Cerebellar cortex (tissue), 1 donor: ENCODE data around the gene MYO10.
"Not testable (repeated sequence)": the region's sequence is repeated elsewhere in the genome, so short reads cannot be mapped to it uniquely, and the experiment has no call there.

Experiments
- DNase-seq: peaks from one replicate; pipeline ENCODE4 v3.0.0-alpha.2; 2015; ENCODE audit warnings: low spot score

MYO10 gene

GRCh38 chr5:16781828-16782626, 154.1 kb downstream of the MYO10 start:
- no peak for DNase-seq

- DNase-seq: no peak
Measured at GRCh38 chr5:16780325-16780724, 155.8 kb downstream of the MYO10 start.

- no peak for DNase-seq
Measured at GRCh38 chr5:16777432-16777831, 158.7 kb downstream of the MYO10 start.

- peak; percentile 36 for DNase-seq
Measured at GRCh38 chr5:16776611-16777251, 159.4 kb downstream of the MYO10 start.

GRCh38 chr5:16774806-16775205, 161.3 kb downstream of the MYO10 start:
- DNase-seq: no peak

- DNase-seq: no peak
Measured at GRCh38 chr5:16773991-16774390, 162.1 kb downstream of the MYO10 start.

GRCh38 chr5:16772556-16772955, 163.5 kb downstream of the MYO10 start:
- no peak for DNase-seq

- no peak for DNase-seq
Measured at GRCh38 chr5:16768184-16768583, 167.9 kb downstream of the MYO10 start.

GRCh38 chr5:16763211-16763610, 172.9 kb downstream of the MYO10 start:
- no peak for DNase-seq

GRCh38 chr5:16759147-16759773, 176.8 kb downstream of the MYO10 start:
- no peak for DNase-seq

GRCh38 chr5:16757989-16758501, 178.0 kb downstream of the MYO10 start:
- DNase-seq: no peak

GRCh38 chr5:16757577-16757976, 178.5 kb downstream of the MYO10 start:
- not testable (repeated sequence) for DNase-seq

- DNase-seq: no peak
Measured at GRCh38 chr5:16757146-16757545, 178.9 kb downstream of the MYO10 start.

- DNase-seq: no peak
Measured at GRCh38 chr5:16756692-16757091, 179.4 kb downstream of the MYO10 start.

GRCh38 chr5:16755641-16756040, 180.4 kb downstream of the MYO10 start:
- no peak for DNase-seq

GRCh38 chr5:16754601-16755000, 181.5 kb downstream of the MYO10 start:
- no peak for DNase-seq

GRCh38 chr5:16754086-16754485, 182.0 kb downstream of the MYO10 start:
- DNase-seq: no peak

GRCh38 chr5:16750445-16750844, 185.6 kb downstream of the MYO10 start:
- no peak for DNase-seq

- no peak for DNase-seq
Measured at GRCh38 chr5:16749626-16750025, 186.5 kb downstream of the MYO10 start.

- DNase-seq: no peak
Measured at GRCh38 chr5:16744164-16744880, 191.8 kb downstream of the MYO10 start.

GRCh38 chr5:16742938-16743337, 193.2 kb downstream of the MYO10 start:
- DNase-seq: no peak

- DNase-seq: no peak
Measured at GRCh38 chr5:16740811-16741392, 195.2 kb downstream of the MYO10 start.
